SJSA1 (cell line): ENCODE results near the gene APH1B. TPM values are rescaled to one million over a fixed set of nuclear protein-coding genes. Genes with fewer than 3 reads are reported as not detected.

ENCODE experiments used
- DNase-seq, 2 experiments: peaks; one replicate each; pipeline ENCODE4 v3.0.0-alpha.2; 2015 to 2020; ENCODE audit warnings: low spot score in 2 of 2, low read depth in 1 of 2
- H3K27ac ChIP-seq: fragments of 250-450 bp; sonication (Bioruptor Pico); 2 replicates; pipeline ENCODE4 v1.5.1; 2020; ENCODE audit warnings: mild to moderate bottlenecking, moderate library complexity
- H3K27me3 ChIP-seq: fragments of 250-450 bp; sonication (Bioruptor Pico); replicated peaks from 2 replicates; pipeline ENCODE4 v1.5.1; 2020; ENCODE audit warnings: mild to moderate bottlenecking, moderate library complexity
- H3K36me3 ChIP-seq: fragments of 250-450 bp; sonication (Bioruptor Pico); 2 replicates; pipeline ENCODE4 v1.5.1; 2020; ENCODE audit warnings: mild to moderate bottlenecking
- H3K4me1 ChIP-seq: fragments of 250-450 bp; sonication (Bioruptor Pico); replicated peaks from 2 replicates; pipeline ENCODE4 v1.6.1; 2021; ENCODE audit warnings: mild to moderate bottlenecking
- H3K4me3 ChIP-seq: fragments of 250-450 bp; sonication (Bioruptor Pico); 2 replicates; pipeline ENCODE4 v1.5.1; 2020; ENCODE audit warnings: mild to moderate bottlenecking
- H3K9me3 ChIP-seq: fragments of 250-450 bp; sonication (Bioruptor Pico); replicated peaks from 2 replicates; pipeline ENCODE4 v1.5.1; 2020; ENCODE audit warnings: mild to moderate bottlenecking
- total RNA-seq: library from RNA; depleted of rRNA; stranded (reverse); fragments of >200 nt; shearing (Covaris generic); gene quantifications from 2 replicates; pipeline ENCODE4 v1.2.3, GENCODE V29; 2014

APH1B gene
- total RNA-seq, 1 experiment from 2014 or later, result 26.8 TPM

DNA sequence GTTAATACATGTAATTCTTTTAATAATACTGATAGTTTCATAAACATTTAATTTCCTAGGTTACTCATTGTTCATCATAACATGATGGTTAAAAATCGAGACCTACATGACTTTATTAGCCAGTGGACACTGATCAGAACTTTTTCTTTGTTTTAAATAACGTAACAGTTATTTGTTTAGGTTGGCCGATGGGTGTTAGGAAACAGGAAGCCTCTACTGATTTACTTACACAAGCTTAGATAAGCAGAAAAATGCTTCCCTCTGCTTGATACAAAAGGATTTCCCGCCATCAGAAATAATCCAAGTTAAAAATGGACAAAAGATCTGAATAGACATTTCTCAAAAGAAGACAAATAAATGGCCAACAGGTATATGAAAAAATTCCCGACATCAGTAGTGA, 16.6 kb upstream of the APH1B start:
- no peak for DNase-seq
- H3K27ac ChIP-seq, result no peak overlapping the region
- H3K9me3 ChIP-seq, result no peaks in the 10 kb centered on the region
- H3K36me3 ChIP-seq, result peaks cover 52% of the 10 kb centered on the region
- no peaks in the 10 kb centered on the region for H3K27me3 ChIP-seq
- H3K4me1 ChIP-seq, result peaks cover 15% of the 10 kb centered on the region
- H3K4me3 ChIP-seq, result no peak overlapping the region

DNA sequence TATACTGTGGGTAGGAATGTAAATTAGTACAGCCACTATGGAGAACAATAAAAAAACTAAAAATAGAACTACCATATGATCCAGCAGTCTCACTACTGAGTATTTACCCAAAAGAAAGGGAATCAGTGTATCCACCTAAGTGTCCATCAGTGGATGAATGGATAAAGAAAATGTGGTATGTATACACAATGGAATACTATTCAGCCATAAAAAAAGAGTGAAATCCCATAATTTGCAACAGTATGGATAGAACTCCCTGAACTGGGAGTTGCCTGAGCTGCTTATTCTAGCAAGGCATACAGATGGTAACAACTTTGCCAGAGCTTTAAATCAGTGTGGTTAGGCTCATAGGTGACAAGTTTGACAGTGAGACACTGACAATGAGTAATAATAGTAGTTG, 16.1 kb upstream of the APH1B start:
- no peak for DNase-seq

DNA sequence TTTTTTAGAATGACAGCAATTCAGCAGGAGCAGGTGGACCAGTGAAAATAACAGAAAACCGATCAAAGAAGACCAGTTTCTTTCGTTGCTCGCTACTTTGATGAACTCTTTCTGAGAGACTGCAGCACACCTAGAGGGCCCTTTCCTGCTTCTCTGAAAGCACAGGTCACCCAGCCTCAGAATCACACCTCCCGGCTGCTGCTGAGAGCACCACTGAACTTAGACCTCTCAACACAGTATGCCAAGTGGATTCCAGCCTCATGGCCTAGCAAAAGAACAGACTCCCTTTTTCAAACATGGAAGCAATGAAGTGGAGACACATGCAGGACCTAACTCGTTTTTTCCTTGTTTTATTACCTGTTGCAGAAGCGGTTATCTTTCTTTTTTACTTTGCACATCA, 13.9 kb upstream of the APH1B start:
- Histone ChIP-seq H3K9me3 (no peaks in the 10 kb centered on the region), H3K36me3 (peaks cover 51% of the 10 kb centered on the region), H3K4me3 (no peak overlapping the region), H3K27me3 (no peaks in the 10 kb centered on the region), H3K4me1 (no peaks in the 10 kb centered on the region), H3K27ac (no peak overlapping the region)
- no peak for DNase-seq

More for the DNA sequence above, 16.1 kb upstream of the APH1B start:
- no peak overlapping the region for H3K4me3 ChIP-seq
- H3K36me3 ChIP-seq, result peaks cover 52% of the 10 kb centered on the region
- peaks cover 11% of the 10 kb centered on the region for H3K4me1 ChIP-seq
- H3K27ac ChIP-seq, result no peak overlapping the region
- no peaks in the 10 kb centered on the region for H3K27me3 ChIP-seq
- H3K9me3 ChIP-seq, result no peaks in the 10 kb centered on the region

DNA sequence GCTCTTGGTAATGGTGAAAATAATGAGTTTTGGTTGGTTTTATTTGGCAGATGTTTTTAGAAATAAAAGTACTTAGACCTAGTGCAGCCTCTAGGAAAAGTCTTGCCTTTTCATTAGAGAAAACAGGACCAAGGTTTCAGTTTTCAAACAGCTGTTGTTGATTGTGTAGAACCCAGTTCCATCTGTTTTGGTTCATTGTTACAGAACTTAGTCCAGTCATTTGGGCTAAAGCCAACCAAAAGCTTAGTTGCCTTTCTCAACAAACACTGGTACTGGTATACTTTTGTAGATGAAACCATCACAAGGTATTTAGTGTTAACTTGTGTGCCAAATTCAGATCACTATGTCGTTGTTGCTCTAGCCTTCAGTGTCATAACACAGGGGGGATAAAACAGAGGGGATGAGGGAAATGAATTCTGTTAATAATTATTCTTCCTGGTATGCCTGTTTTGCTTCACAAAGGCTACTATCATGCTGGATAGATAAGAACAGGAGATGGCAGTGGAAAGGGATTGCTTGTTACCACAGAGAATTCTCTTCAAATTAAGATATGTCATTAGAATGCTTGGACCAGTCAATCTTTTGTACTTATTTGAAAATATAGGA, 12.6 kb upstream of the APH1B start:
- no peak for DNase-seq
- no peaks in the 10 kb centered on the region for H3K4me1 ChIP-seq
- H3K27me3 ChIP-seq, result no peaks in the 10 kb centered on the region
- H3K36me3 ChIP-seq, result peaks cover 44% of the 10 kb centered on the region
- H3K9me3 ChIP-seq, result no peaks in the 10 kb centered on the region; the same call in 1 of the 2 replicates
- no peak overlapping the region for H3K27ac ChIP-seq
- H3K4me3 ChIP-seq, result no peak overlapping the region

DNA sequence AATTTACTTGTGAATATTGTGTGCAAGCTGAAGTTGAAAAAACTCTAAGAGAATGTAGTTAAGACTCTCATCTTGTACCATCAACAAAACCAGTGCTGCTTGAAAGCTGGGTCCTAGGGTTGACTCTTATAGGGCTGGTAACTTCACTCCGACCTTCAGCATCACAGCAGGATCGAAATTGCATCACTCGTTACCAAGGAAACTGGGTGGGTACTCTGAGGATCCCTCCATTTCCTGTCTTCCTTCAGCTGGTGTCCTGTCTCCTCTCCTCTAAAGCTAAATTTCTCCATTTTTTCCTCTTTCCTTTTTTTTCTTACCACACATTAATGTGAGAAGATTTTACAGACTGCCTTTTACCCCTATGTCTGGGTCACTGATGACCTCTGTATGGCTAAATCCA, 3.0 kb upstream of the APH1B start:
- Histone ChIP-seq H3K27me3 (no peaks in the 10 kb centered on the region), H3K4me3 (no peak overlapping the region), H3K9me3 (peaks cover 2% of the 10 kb centered on the region; the same call in 1 of the 2 replicates), H3K36me3 (peaks cover 8% of the 10 kb centered on the region), H3K4me1 (peaks cover 17% of the 10 kb centered on the region), H3K27ac (no peak overlapping the region)
- no peak for DNase-seq

DNA sequence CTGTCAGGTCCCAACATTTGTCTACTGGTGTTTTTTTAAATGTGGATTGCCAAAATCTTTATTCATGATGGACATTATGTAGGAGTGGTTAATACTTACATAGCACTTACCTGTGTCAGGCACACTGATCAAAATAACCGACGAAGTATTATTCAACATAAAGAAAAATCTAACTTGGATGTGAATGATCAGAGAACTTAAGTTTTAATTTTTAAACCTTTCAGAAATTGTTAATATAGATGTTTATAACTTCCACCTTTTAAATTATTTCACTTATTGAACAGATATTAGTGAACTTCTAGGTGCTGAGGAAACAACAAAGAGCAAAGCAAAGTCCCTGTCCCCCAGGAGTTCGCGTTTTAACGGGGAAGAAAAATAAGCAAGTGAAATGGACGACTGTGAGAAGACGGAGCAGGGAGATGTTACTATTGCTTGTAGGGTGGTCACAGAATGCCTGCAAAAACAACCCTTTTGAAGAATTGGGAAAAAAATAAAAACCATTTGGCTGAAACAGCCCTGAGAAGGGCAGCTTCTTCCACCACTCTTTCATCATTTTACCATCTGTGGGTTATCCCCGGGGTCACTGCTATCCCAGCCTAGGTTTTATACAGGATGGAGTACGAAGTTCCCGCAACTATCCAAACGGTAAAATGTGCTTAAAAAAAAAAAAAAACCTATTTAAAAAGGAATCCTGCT, 915 bp upstream of the APH1B start:
- H3K36me3 ChIP-seq, result peaks cover 22% of the 10 kb centered on the region
- no peaks in the 10 kb centered on the region for H3K27me3 ChIP-seq
- H3K4me1 ChIP-seq, result peaks cover 17% of the 10 kb centered on the region
- peak overlapping the region; percentile 92 for H3K4me3 ChIP-seq
- DNase-seq, result no peak
- H3K9me3 ChIP-seq, result 0 out of 2 replicates have a peak, but pooled peaks cover 2% of the 10 kb centered on the region
- H3K27ac ChIP-seq, result peak overlapping the region; percentile 90

DNA sequence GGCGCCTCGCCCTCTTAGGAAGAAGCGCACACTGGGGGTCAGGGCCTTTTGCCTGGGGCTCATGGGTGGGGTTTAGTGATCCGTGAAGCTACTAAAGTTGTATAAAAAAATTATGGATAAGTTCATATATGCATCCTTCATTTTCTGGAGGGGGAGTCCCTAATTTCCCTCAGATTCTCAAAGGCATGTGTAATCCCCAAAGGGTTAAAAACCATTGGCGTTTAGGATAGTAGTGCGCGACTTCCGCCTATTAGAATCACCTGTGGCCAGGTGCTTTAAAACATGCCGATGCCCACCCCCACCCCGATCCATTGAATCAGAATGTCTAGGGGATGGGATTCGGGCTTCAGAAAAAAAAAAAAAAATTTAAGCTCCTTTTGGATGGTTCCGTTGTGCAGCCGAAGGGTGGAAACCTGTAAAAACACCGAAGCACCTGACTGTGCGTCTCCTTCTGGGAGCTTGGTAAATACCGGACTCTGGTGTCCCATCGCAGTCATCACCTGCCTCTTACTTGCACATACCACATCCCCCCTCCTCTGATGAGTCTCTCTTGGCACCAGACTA, 570 bp downstream of the APH1B start:
- Histone ChIP-seq H3K9me3 (0 out of 2 replicates have a peak, but pooled peaks cover 2% of the 10 kb centered on the region), H3K27me3 (no peaks in the 10 kb centered on the region), H3K27ac (peak overlapping the region; percentile 87), H3K36me3 (peaks cover 22% of the 10 kb centered on the region), H3K4me3 (peak overlapping the region; percentile 92), H3K4me1 (peaks cover 17% of the 10 kb centered on the region)
- DNase-seq, result no peak

DNA sequence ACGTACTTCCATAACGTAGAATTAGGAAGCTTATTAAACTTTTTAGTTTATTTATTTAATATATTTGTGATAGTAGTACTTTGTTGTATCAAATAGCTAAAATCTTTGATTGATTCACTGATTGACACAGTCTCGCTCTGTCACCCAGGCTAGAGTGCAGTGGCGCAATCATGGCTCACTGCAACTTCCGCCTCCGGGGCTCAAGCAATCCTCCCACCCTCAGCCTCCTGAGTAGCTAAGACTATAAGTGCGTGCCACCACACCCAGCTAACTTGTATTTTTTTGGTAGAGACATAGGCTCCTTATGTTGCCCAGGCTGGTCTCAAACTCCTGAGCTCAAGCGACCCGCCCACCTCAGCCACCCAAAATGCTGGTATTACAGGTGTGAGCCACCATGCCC, 5.7 kb downstream of the APH1B start:
- H3K36me3 ChIP-seq, result peaks cover 40% of the 10 kb centered on the region
- H3K27ac ChIP-seq, result no peak overlapping the region
- H3K27me3 ChIP-seq, result no peaks in the 10 kb centered on the region
- H3K9me3 ChIP-seq, result no peaks in the 10 kb centered on the region
- no peak overlapping the region for H3K4me3 ChIP-seq
- DNase-seq, result no peak
- H3K4me1 ChIP-seq, result 0 out of 2 replicates have a peak, but pooled peaks cover 2% of the 10 kb centered on the region

DNA sequence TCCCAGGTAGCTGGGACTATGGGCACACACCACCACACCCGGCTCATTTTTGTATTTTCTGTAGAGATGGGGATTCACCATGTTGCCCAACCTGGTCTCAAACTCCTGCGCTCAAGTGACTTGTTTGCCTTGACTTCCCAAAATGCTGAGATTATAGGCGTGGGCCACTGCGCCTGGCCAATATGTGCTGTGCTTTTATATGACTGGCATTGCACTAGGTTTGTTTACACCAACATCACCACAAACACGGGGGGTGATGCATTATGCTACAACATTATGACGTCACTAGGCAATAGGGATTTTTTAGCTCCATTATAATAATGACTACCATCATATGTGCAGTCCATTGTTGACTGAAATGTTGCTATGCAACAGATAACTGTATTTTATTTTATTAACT, 6.9 kb downstream of the APH1B start:
- H3K36me3 ChIP-seq, result peaks cover 39% of the 10 kb centered on the region
- DNase-seq, result no peak
- no peaks in the 10 kb centered on the region for H3K27me3 ChIP-seq

DNA sequence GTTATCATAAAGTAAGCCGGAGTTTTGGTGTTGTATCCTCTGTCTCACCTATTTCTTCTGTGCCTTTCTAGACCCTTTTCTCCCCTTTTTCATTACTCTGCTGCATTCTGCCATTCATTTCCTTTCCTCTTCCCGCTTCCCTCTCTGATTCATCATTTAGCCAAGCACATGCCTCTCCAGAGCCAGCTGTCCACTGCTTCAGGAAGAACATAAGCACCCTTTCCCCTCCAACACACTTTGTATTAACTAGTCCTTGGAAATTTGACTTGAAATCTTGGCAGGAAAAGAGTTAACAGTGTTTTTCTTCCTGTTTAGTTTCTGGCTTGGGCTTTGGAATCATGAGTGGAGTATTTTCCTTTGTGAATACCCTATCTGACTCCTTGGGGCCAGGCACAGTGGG, 9.7 kb downstream of the APH1B start:
- no peaks in the 10 kb centered on the region for H3K27me3 ChIP-seq
- H3K27ac ChIP-seq, result no peak overlapping the region
- H3K36me3 ChIP-seq, result peaks cover 31% of the 10 kb centered on the region
- peaks cover 18% of the 10 kb centered on the region for H3K4me1 ChIP-seq
- no peak for DNase-seq
- no peaks in the 10 kb centered on the region for H3K9me3 ChIP-seq
- H3K4me3 ChIP-seq, result no peak overlapping the region

More for the DNA sequence above, 6.9 kb downstream of the APH1B start:
- Histone ChIP-seq H3K9me3 (no peaks in the 10 kb centered on the region), H3K4me1 (no peaks in the 10 kb centered on the region; the same call in 1 of the 2 replicates), H3K27ac (no peak overlapping the region), H3K4me3 (no peak overlapping the region)

DNA sequence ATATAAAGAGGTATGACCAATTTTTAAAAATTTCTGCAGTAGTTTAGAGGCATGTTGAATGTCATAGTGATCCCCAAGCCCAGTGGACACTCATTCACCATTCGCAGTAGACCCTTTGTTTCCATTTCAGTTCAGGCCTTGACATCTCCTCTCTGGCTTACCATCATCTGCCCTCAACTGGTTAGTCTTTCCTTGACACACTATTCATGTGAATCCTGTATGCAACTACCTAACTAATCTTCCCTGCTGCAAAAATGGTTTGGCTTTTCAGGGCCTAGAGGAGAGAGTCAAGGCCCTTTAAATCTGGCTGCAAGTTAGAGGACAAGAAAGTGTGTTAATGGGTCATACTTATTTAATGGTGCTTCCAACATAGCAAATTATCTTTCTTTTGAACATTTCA, 10.9 kb downstream of the APH1B start:
- H3K36me3 ChIP-seq, result peaks cover 38% of the 10 kb centered on the region
- peaks cover 22% of the 10 kb centered on the region for H3K4me1 ChIP-seq
- no peak for DNase-seq
- no peak overlapping the region for H3K27ac ChIP-seq
- no peaks in the 10 kb centered on the region for H3K27me3 ChIP-seq
- H3K9me3 ChIP-seq, result no peaks in the 10 kb centered on the region
- no peak overlapping the region for H3K4me3 ChIP-seq

DNA sequence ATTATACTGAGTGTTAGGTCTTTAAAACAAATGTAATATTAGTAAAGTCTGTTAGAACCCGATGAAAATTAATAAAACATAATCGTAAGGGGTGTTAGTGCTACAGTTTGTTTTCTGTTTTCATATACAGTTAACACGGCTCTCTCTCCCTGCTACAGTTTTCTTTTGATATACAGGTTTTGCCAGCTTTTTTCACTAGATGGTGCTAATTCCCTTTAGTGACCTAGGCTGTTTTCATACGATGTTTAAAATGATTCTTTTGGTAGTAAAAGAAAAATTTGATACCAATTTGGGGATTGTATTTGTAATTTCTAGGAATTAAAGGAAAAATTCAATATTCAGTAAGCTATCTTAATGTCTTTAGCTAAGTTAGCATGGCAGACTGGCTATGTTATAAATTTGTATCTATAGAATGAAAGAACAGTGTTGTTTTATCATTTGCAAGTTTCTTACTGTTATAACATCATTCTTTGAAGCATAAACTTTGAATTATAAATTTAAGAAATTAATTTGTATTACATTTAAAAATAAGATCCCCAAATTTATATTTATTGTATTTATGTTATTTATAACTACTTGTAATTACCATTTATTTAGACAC, 11.5 kb downstream of the APH1B start:
- Histone ChIP-seq H3K4me1 (peaks cover 22% of the 10 kb centered on the region), H3K9me3 (no peaks in the 10 kb centered on the region), H3K36me3 (peaks cover 34% of the 10 kb centered on the region), H3K27me3 (no peaks in the 10 kb centered on the region), H3K4me3 (no peak overlapping the region), H3K27ac (no peak overlapping the region)
- DNase-seq, result peak in 1 of 2 experiments; percentile 63

DNA sequence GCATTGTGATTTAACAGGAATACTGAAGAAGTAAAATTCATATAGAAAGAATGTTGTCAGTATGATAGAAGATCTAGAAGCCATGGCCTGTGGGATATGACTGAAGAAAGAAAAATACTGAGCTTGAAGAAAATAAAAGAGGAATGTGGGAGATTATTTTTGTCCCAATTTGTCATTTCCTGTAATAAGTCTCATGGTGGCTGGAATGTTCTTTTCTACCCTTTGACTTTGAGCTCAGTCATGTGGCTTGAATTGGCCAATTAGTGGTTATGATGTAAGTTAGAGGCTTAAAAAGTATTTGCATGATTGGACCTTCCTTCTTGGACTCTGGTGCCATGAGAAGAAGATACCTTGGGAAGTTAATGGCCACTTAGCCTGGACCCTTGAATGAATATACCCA, 14.1 kb downstream of the APH1B start:
- peak in 1 of 2 experiments; percentile 78 for DNase-seq
- H3K9me3 ChIP-seq, result no peaks in the 10 kb centered on the region
- H3K27ac ChIP-seq, result peak overlapping the region; percentile 82
- peaks cover 22% of the 10 kb centered on the region for H3K4me1 ChIP-seq
- H3K4me3 ChIP-seq, result no peak overlapping the region
- H3K36me3 ChIP-seq, result peaks cover 23% of the 10 kb centered on the region
- no peaks in the 10 kb centered on the region for H3K27me3 ChIP-seq

DNA sequence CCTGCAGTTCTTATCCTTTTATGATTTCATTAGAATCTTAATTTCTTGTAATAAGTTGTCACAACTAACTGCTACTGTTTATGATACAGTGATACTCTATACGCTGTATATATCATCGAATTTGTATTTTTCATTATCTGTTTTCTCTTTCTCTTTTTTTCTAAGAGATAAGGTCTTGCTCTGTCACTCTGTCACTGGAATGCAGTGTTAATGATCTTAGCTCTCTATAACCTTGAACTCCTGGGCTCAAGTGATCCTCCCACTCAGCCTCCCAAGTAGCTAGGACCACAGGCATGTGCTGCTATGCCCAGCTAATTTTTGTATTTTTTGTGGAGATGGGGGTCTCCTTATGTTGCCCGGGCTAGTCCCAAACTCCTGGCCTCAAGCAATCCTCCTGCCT, 14.8 kb downstream of the APH1B start:
- peaks cover 25% of the 10 kb centered on the region for H3K36me3 ChIP-seq
- H3K27me3 ChIP-seq, result no peaks in the 10 kb centered on the region
- DNase-seq, result no peak
- H3K4me3 ChIP-seq, result no peak overlapping the region
- no peaks in the 10 kb centered on the region for H3K9me3 ChIP-seq
- peaks cover 22% of the 10 kb centered on the region for H3K4me1 ChIP-seq
- peak overlapping the region; percentile 82 for H3K27ac ChIP-seq
